ENCODE results near the gene BRAT1.

- TF ChIP-seq CTCF (IDR thresholded peaks at IDR 0.05; ENCODE audit: low read depth, low read length, poor library complexity, severe bottlenecking) (no peak), EZH2phosphoT487 (IDR thresholded peaks at IDR 0.05; ENCODE audit: borderline replicate concordance, low read length) (no peak)
Measured at GRCh38 chr7:2505401-2505800, 49.9 kb downstream of the BRAT1 start.

Measured in DOHH2 (cell line).